GM12878 (cell line): ENCODE data around the gene TMEM198. TPM values are rescaled to one million over a fixed set of nuclear protein-coding genes. Genes with fewer than 3 reads are reported as not detected.

Experiments used
- ATAC-seq: fragments of 200-7000 bp; cut with Tn5 transposase; 3 replicates; pipeline ENCODE4 v1.9.1; 2020; ENCODE audit warnings: mild to moderate bottlenecking, moderate library complexity
- BruUV-seq: library from RNA; stranded (reverse); fragments of 400-500 nt; replicated peaks from 2 replicates; lab custom pipeline; 2021; lab: Mats Ljungman, UMichigan
- CTCF ChIA-PET: fragments of 300-600 bp; sonication (Branson Sonifier 250); formaldehyde crosslinking; extraction: SDS; loops from one replicate; lab custom pipeline; 2021; ENCODE audit warnings: inconsistent platforms; lab: Yijun Ruan, JAX
- POLR2A ChIA-PET: fragments of 350-600 bp; formaldehyde crosslinking; extraction: SDS; loops from one replicate; lab custom pipeline; 2021; ENCODE audit warnings: inconsistent platforms; lab: Charles Lee
- RAD21 ChIA-PET: fragments of 300-600 bp; sonication (Branson Sonifier 250); formaldehyde crosslinking; loops from one replicate; lab custom pipeline; 2023; ENCODE audit warnings: antibody characterized with exemption; ENCODE audit not compliant: unreplicated experiment; lab: Charles Lee
- SMC1A ChIA-PET: fragments of 300-600 bp; sonication (Branson Sonifier 250); formaldehyde crosslinking; loops from one replicate; lab custom pipeline; 2023; ENCODE audit not compliant: unreplicated experiment, uncharacterized antibody; lab: Charles Lee
- DNase-seq: peaks from one replicate; pipeline ENCODE4 v3.0.0-alpha.2; 2011; ENCODE audit warnings: low read depth, low spot score
- FAIRE-seq: peaks from 3 replicates; lab custom pipeline; 2011; peaks lifted over from hg19 to GRCh38; lab: Jason Lieb, UNC
- H2AFZ ChIP-seq: 2 replicates; pipeline ENCODE4 v1.6.0; 2011; ENCODE audit warnings: low read depth, low read length, control low read depth; ENCODE audit not compliant: control insufficient read depth
- H3K27ac ChIP-seq: 2 replicates; pipeline ENCODE4 v1.5.1; 2011; ENCODE audit warnings: control low read depth; ENCODE audit not compliant: control insufficient read depth, insufficient read depth
- H3K27me3 ChIP-seq, 2 experiments: replicated peaks in 1 of 2; 2 replicates each; pipeline versions ENCODE4 v1.6.0 to v1.6.1; 2011; ENCODE audit warnings: low read length in 1 of 2; ENCODE audit not compliant: control insufficient read depth in 2 of 2, insufficient read depth in 2 of 2
- H3K36me3 ChIP-seq, 2 experiments: 2 replicates each; pipeline ENCODE4 v1.5.1; 2011; ENCODE audit warnings: low read length in 1 of 2; ENCODE audit not compliant: control insufficient read depth in 2 of 2, insufficient read depth in 2 of 2
- H3K4me1 ChIP-seq: 2 replicates; pipeline ENCODE4 v1.6.1; 2011; ENCODE audit warnings: mild to moderate bottlenecking, low read length, moderate library complexity, mixed read lengths; ENCODE audit not compliant: control insufficient read depth, insufficient read depth
- H3K4me2 ChIP-seq: 2 replicates; pipeline ENCODE4 v1.6.0; 2011; ENCODE audit warnings: control low read depth; ENCODE audit not compliant: control insufficient read depth, insufficient read depth
- H3K4me3 ChIP-seq: fragments of 200-600 bp; sonication (generic); 2 replicates; pipeline ENCODE4 v1.5.1; 2016
- H3K79me2 ChIP-seq: 2 replicates; pipeline ENCODE4 v1.6.0; 2011; ENCODE audit warnings: low read length; ENCODE audit not compliant: control insufficient read depth, insufficient read depth
- H3K9ac ChIP-seq: 2 replicates; pipeline ENCODE4 v1.8.0; 2011; ENCODE audit warnings: low read length, control low read depth, mixed read lengths; ENCODE audit not compliant: control insufficient read depth, insufficient read depth
- H3K9me3 ChIP-seq: replicated peaks from 3 replicates; pipeline ENCODE4 v1.5.1; 2011; ENCODE audit warnings: mild to moderate bottlenecking, low read length; ENCODE audit not compliant: control insufficient read depth, insufficient read depth
- H4K20me1 ChIP-seq: 2 replicates; pipeline ENCODE4 v1.6.0; 2011; ENCODE audit not compliant: control insufficient read depth, insufficient read depth
- ASH2L ChIP-seq: fragments of 300-600, 200-600 bp; sonication (generic); IDR thresholded peaks from 2 replicates; pipeline ENCODE4 v1.6.1; 2017; ENCODE audit warnings: low read depth, mild to moderate bottlenecking, borderline replicate concordance
- BHLHE40 ChIP-seq, 2 experiments: fragments of 450-650 bp in 1 of 2; IDR thresholded peaks; 2 replicates each; pipeline ENCODE4 v1.6.1; 2011 to 2017; ENCODE audit warnings: low read depth in 2 of 2, borderline replicate concordance in 1 of 2, improper control_type of control experiment in 1 of 2, low read length in 1 of 2, mild to moderate bottlenecking in 1 of 2
- BMI1 ChIP-seq: fragments of 450-650 bp; IDR thresholded peaks from 2 replicates; pipeline ENCODE4 v1.6.1; 2016; ENCODE audit warnings: mild to moderate bottlenecking, moderate library complexity, borderline replicate concordance
- EZH2 ChIP-seq: IDR thresholded peaks from 2 replicates; pipeline ENCODE4 v1.6.1; 2012; ENCODE audit warnings: low read depth, mild to moderate bottlenecking, control low read depth, inconsistent platforms, low read length, borderline replicate concordance; ENCODE audit not compliant: control insufficient read depth
- HSF1 ChIP-seq: fragments of 150-350 bp; IDR thresholded peaks from 2 replicates; pipeline ENCODE4 v1.6.1; 2014; ENCODE audit warnings: mild to moderate bottlenecking, low read depth, low read length
- MEF2A ChIP-seq: IDR thresholded peaks from 2 replicates; pipeline ENCODE4 v1.6.1; 2011; ENCODE audit warnings: low read depth, mild to moderate bottlenecking, low read length, moderate library complexity; ENCODE audit not compliant: insufficient read depth
- POLR2A ChIP-seq: IDR thresholded peaks from 2 replicates; pipeline ENCODE4 v1.6.1; 2011; ENCODE audit warnings: low read depth, mild to moderate bottlenecking, low read length
- RB1 ChIP-seq: fragments of 450-650 bp; formaldehyde crosslinking; IDR thresholded peaks from 2 replicates; pipeline ENCODE4 v1.6.1; 2017; ENCODE audit warnings: mild to moderate bottlenecking, borderline replicate concordance
- SIN3A ChIP-seq: IDR thresholded peaks from 2 replicates; pipeline ENCODE4 v1.6.1; 2012; ENCODE audit warnings: low read depth, low read length, improper control_type of control experiment
- SPI1 ChIP-seq: IDR thresholded peaks from 2 replicates; pipeline ENCODE4 v1.6.1; 2011; ENCODE audit warnings: low read depth, mild to moderate bottlenecking, low read length, moderate library complexity, borderline replicate concordance; ENCODE audit not compliant: insufficient read depth
- TAF1 ChIP-seq: IDR thresholded peaks from 2 replicates; pipeline ENCODE4 v1.6.1; 2011; ENCODE audit warnings: mild to moderate bottlenecking, low read depth, low read length, borderline replicate concordance
- WGBS: methylation state at CpG from one replicate; pipeline ENCODE4 v1.1.6; 2016; ENCODE audit warnings: low lambda C conversion rate; ENCODE audit not compliant: insufficient replicate concordance, insufficient coverage; ENCODE audit errors: missing lambda C conversion rate; 5-methylcytosine and 5-hydroxymethylcytosine counted together
- in situ Hi-C: fragments of 300-500 bp; cut with MboI; formaldehyde crosslinking; loops from 9 replicates; pipeline ENCODE4 v1.14.3; 2018; ENCODE audit warnings: mixed read lengths
- intact Hi-C: fragments of 100-400 bp; cut with micrococcal nuclease; formaldehyde crosslinking; loops from one replicate; pipeline ENCODE4 v1.14.2; 2022; ENCODE audit not compliant: unreplicated experiment
- polyA plus RNA-seq, 11 experiments: library from polyadenylated mRNA; depleted of rRNA in 4 of 11; unstranded in 6 of 11; stranded (reverse) in 5 of 11; fragments of >200 nt; fragmentation: Nextera tagmentation in 4 of 11; fragmentation: Illumina TruSeq in 1 of 11; extraction: Ambion mirVana in 4 of 11; extraction: Trizol in 1 of 11; gene quantifications; 1 replicate in 1 of 11; 2 replicates in 10 of 11; pipeline versions ENCODE4 v1.2.1 to v1.2.3, GENCODE V29; 2011 to 2016; ENCODE audit warnings: inconsistent platforms in 2 of 11, missing spikeins in 2 of 11, low read depth in 1 of 11
- total RNA-seq, 4 experiments: library from RNA; depleted of rRNA in 3 of 4; stranded (reverse); fragments of >200 nt in 3 of 4; fragmentation: Illumina TruSeq in 1 of 4; extraction: Trizol in 1 of 4; gene quantifications; 2 replicates each; pipeline versions ENCODE4 v1.2.1 to v1.2.3, GENCODE V29; 2013 to 2021
- TF ChIP-seq, protein P1 (sequence below): fragments of 450-650 bp; IDR thresholded peaks from 2 replicates; pipeline ENCODE4 v1.6.1; 2017; ENCODE audit warnings: antibody characterized with exemption, mild to moderate bottlenecking, moderate library complexity
- TF ChIP-seq, protein P2 (sequence below): fragments of 450-650 bp; IDR thresholded peaks from 2 replicates; pipeline ENCODE4 v1.6.1; 2016; ENCODE audit warnings: mild to moderate bottlenecking

TMEM198 gene
- total and polyA plus RNA-seq, 10 of the 15 experiments (the other 5 are each of a cell fraction or from before 2014, with no cell fraction given), result 0.16 to 1.2 (median 0.65) TPM; not detected in 2

GRCh38 chr2:219560893-219561178 is 17.0 kb downstream of the TMEM198 start:
- intact Hi-C loops (no loop called here), in situ Hi-C loops (no loop called here)
- no peak overlapping the region for H3K4me2 ChIP-seq
- H4K20me1 ChIP-seq, result no peaks in the 10 kb centered on the region
- ATAC-seq (no peak; the same call in 1 of the 3 replicates), FAIRE-seq (no peak), DNase-seq (no peak)
- H3K27ac ChIP-seq, result no peak overlapping the region
- no peaks in the 10 kb centered on the region for H3K36me3 ChIP-seq
- no peak overlapping the region for H3K9ac ChIP-seq
- SMC1A ChIA-PET, result interaction anchor here (1.3 to 1.5 kb wide), 2 partner anchors 80 to 82 kb away, joined by 4 read pairs; no protein-coding TSS in a partner anchor
- H3K4me3 ChIP-seq, result no peak overlapping the region
- POLR2A ChIA-PET, result no interaction called here
- TF ChIP-seq SPI1, result no peak
- no peak for TF ChIP-seq BHLHE40 (IDR thresholded peaks at IDR 0.05; ENCODE audit: borderline replicate concordance in 1 of 2, low read depth in 2 of 2, low read length in 1 of 2)
- TF ChIP-seq RB1, result no peak
- no peak for TF ChIP-seq EZH2
- TF ChIP-seq POLR2A, result no peak
- no peak for TF ChIP-seq HSF1
- no peak for TF ChIP-seq MEF2A
- TF ChIP-seq TAF1, result no peak
- no peak for TF ChIP-seq BMI1
- TF ChIP-seq SIN3A, result no peak
- TF ChIP-seq, protein P1, sequence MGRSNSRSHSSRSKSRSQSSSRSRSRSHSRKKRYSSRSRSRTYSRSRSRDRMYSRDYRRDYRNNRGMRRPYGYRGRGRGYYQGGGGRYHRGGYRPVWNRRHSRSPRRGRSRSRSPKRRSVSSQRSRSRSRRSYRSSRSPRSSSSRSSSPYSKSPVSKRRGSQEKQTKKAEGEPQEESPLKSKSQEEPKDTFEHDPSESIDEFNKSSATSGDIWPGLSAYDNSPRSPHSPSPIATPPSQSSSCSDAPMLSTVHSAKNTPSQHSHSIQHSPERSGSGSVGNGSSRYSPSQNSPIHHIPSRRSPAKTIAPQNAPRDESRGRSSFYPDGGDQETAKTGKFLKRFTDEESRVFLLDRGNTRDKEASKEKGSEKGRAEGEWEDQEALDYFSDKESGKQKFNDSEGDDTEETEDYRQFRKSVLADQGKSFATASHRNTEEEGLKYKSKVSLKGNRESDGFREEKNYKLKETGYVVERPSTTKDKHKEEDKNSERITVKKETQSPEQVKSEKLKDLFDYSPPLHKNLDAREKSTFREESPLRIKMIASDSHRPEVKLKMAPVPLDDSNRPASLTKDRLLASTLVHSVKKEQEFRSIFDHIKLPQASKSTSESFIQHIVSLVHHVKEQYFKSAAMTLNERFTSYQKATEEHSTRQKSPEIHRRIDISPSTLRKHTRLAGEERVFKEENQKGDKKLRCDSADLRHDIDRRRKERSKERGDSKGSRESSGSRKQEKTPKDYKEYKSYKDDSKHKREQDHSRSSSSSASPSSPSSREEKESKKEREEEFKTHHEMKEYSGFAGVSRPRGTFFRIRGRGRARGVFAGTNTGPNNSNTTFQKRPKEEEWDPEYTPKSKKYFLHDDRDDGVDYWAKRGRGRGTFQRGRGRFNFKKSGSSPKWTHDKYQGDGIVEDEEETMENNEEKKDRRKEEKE, result no peak
- TF ChIP-seq ASH2L, result no peak
- TF ChIP-seq, protein P2, sequence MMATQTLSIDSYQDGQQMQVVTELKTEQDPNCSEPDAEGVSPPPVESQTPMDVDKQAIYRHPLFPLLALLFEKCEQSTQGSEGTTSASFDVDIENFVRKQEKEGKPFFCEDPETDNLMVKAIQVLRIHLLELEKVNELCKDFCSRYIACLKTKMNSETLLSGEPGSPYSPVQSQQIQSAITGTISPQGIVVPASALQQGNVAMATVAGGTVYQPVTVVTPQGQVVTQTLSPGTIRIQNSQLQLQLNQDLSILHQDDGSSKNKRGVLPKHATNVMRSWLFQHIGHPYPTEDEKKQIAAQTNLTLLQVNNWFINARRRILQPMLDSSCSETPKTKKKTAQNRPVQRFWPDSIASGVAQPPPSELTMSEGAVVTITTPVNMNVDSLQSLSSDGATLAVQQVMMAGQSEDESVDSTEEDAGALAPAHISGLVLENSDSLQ, result no peak
- no TSS peak for BruUV-seq
- no peak overlapping the region for H2AFZ ChIP-seq
- H3K27me3 ChIP-seq, result no peaks in the 10 kb centered on the region; a peak in 2 of 4 replicates
- no peaks in the 10 kb centered on the region for H3K9me3 ChIP-seq
- CTCF ChIA-PET, result interaction anchor here (0.7 to 2.6 kb wide), 12 partner anchors 10 to 1563 kb away, joined by 3 to 22 read pairs (median 4); partner anchors contain the start of genes CHPF and TMEM198
- RAD21 ChIA-PET, result interaction anchor here (1.5 kb wide), 1 partner anchor 20 kb away, joined by 3 read pairs; no protein-coding TSS in a partner anchor
- WGBS, result 19% methylated on average over 3 of the region's 3 CpGs
- H3K4me1 ChIP-seq, result no peaks in the 10 kb centered on the region
- H3K79me2 ChIP-seq, result no peaks in the 10 kb centered on the region
